T follicular helper cell (primary cell): Measurements from ENCODE around the gene KIAA1217.

Experiments used
- DNase-seq: peaks from one replicate; pipeline ENCODE4 v3.0.0-alpha.2; 2020; ENCODE audit warnings: low read depth

KIAA1217 gene

DNA sequence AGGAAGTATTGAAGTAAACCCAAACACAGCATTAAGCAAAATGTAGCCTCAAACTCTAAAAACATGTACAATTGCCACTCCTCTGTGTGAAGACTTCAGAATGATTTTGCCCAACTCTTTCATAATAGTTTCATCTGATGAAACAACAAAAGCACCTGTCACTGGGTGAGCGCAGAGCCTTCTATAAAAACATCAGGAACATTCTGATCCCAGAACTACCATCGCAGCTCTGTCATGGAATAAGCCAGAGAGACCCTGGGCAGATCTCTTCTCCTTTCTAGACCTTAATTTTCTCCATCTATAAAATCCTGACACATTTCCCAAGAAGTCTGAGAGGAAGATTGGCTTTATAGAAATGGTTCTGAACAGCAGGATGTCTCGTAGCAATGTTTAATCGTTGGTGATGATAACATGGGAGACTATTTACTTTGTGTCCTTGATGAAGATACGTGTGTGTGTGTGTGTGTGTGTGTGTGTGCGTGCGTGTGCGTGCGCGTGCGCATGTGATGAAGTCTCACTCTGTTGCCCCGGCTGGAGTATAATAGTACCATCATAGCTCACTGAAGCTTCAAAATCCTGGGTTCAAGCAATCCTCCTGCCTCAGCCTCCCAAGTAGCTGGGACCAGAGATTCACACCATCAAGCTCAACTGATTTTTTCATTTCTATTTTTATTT is 198.0 kb downstream of the KIAA1217 start:
- DNase-seq: no peak

DNA sequence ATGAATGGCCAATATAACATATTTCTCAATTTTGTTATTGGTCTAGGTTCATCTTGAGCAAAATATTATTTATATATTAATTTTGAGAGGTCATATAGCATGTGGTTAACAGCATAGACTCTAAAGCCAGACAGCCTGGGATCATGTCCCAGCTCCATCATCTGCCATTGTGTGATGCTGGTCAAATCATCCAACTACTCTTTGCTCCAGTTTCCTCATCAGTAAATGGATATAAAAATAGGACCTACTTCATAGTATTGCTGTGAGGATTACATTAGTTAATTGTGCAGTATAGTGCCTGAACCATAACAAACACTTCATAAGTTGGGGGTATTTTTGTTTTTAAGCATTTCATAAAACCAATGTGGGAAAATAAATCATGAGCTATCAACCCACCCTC is 199.0 kb downstream of the KIAA1217 start:
- DNase-seq: no peak

DNA sequence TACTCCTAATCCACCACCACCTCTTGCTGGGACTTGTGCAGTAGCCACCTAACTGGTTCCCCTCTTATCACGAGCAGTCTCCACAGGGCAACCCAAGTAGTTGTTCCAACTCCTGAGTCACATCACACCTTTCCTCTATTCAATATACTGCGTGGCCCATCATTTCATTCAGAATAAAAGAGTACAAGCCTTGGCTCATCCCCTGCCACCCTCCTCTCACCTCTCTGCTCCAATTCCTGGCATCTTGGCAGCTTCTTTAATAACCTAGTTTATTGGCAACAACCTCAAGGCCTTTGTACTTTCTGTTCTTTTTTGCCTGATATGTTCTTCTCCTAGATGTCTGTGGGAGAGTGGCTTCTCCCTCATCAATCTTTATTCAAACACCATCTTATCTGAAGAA is 199.4 kb downstream of the KIAA1217 start:
- no peak for DNase-seq

DNA sequence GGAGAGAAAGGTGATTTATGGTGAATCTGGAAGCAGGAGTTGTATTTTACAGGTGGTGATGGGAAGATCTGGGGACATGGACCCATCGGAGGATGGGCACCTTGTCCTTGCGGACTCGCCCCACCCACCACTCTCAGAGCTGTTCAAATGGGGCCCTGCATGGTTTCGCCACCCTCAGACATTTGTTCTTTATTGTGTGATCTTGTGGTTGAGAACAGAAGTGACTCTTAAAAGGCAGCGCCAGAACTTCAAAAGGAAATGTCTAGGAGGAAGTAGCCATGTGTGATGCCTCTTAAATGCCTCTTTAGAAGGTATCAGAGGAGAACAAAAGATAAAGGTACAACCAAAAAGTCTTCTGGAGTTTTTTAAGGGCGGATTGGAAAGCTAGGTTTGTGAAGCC is 205.7 kb downstream of the KIAA1217 start:
- DNase-seq: no peak

DNA sequence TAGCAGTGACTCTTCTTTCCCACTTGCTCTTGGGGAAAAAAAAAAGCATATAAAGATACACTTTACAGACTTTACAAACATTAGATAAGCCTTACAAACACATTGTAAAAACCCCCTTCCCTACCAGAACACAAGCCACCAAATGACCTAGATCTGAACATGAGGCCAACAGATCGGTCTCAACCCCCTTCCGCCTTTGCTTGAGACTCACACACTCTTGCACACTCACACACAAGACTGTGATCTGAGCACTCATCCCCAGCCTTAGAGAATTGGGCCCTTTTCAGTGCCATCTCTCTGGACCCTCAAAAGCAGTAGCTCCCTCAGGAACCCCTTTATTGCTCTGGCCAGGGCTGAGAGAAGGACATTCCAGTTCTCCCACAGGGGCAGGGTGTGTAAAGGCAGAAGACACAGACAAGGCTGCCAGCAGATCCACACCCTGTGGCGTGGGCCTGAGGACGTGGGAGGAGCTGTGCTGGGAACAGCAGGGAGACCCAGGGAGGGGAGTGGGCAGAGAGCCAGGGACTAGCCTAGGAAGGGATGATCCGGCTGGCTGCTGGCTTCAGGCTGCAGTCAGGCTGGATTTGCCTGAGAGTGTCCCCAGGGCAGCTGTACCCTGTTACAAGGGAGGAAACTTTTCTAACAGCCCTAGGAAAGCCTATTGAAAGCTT is 206.7 kb downstream of the KIAA1217 start:
- no peak for DNase-seq

DNA sequence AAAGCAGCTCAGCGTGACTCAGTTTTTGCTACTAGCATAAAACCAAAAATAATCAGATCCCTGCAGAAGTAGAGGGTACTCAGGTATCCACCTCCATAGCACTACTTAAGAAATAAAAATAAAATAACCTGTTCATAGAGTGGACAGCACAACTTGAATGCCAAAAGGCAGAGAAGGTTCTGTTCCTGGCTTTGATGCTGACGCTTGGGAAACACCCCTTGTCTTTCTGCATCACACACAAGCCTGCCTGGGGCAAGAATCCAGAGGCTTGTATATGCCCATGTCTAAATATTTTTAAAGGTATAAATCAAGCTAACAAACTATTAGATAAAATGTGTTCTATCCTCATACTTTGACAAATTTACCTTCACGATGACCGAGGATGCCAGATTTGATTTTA is 207.3 kb downstream of the KIAA1217 start:
- DNase-seq: no peak

DNA sequence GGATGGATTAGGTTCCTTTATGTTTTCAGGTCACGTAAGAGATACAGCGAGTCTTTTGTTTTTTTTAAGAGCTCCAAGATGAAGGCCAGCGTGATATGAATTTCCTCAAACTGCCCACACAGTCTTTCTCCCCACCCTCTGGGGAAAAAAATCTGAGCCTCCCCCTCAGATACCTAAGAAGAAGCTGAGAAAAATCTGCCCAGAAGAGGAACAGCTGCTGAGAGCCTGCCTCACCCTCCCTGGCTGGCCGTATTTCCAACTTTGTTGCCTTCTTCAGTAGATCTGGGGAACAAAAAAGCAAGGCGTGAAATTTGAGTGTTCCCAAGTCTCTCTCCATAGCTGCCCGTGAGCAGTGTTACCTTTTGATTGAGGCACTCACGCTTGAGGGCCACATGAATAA is 208.1 kb downstream of the KIAA1217 start:
- DNase-seq: no peak

DNA sequence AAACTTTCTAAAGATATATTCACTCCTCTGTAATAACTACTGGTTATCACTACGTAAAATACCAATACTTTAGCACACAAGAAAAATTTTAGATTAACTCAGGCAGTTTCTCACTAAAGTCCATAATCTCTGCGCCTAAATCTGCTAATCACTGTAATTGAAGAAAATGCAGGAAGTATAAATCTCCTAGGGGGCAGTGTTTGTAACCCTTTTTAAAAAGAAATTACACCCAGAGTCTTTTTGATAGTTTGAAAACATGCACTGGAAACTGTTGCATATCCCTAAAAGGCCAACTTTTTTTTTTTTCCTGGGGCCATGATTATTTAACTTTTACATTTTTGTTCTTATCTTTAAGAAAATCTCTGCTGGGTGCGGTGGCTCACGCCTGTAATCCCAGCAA is 209.6 kb downstream of the KIAA1217 start:
- no peak for DNase-seq

DNA sequence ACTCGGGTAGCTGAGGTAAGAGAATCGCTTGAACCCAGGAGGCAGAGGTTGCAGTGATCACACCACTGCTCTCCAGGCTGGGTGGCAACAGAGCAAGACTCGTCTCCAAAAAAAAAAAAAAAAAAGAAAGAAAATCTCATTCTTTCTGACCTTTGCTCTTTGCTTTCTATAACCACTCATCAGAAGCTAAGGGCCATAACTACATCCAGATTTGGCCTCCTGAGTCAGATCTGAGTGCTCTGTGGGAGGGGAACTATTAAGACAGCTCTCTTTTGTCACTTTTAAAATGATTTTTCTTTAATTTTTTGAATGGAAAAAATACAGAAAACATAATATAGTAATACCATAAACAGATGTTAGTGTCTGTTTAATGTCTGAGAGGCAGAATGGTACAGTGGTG is 210.1 kb downstream of the KIAA1217 start:
- no peak for DNase-seq

DNA sequence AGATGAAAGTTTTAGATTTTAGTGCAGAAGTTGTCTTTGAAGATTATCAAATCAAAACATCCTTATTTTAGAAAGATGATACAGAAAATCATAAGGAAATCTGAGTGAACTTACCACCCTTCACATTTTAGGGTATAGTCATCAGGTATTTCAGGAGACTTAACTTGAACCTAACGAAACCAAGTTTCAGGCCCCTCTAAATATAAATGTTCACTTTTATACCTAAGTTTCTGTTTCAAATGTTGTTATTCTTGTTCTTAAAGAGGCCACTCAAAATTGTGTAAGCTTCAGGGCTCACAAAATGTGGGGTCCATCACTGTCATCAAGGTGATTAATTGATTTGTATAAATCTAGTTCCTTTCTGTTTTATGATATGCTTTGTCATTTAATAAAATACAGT is 216.2 kb downstream of the KIAA1217 start:
- no peak for DNase-seq

DNA sequence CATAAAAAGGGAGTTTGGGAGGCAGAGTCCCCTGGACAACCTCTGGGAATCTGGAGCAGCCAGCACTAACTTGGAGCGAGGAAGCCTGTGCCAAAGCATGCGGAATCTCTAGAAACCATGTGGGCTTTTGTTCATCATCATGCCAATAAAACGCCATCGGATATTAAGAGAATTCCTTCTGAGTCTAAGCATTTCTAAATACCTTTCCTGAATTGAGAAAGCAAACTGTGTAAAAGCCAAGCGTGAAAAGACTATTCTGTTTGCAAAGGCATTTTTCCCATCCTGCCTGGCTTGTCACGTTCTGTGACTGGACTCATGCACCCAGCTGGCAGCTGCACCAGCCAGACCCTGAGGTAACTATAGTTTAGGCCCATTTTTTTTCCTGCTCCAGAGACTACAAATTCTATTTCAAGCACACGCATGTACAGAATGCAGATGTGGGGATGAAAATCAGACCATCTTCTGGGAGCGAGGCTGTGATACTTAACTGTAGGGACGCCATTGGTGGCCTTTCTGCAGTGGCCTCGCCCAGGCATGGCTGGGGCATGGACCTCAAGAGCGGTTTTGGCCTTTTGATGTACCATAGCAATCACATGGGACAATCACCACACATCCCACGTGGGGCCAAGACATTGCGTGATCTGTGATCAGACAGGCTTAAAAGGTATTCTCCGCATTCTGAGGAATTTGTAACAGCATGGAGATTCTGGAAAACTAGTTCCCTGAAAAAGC is 218.9 kb downstream of the KIAA1217 start:
- DNase-seq: no peak

DNA sequence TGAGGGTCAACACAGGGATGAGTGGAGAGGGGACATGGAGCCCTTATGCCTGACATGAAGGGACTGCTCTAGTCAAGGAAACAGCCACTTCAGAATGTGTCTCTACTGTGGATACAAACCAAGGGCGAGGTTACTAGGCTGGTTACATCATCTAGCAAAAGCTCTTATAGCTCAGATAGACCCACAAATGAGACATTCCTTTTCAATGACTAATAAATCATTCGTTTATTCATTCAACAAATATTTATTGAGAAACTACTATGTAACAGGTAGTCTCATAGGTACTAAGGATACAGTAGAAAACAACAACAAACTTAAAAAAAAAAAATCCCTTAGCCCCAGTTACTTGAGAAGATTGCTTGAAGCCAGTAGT is 219.5 kb downstream of the KIAA1217 start:
- DNase-seq: no peak

DNA sequence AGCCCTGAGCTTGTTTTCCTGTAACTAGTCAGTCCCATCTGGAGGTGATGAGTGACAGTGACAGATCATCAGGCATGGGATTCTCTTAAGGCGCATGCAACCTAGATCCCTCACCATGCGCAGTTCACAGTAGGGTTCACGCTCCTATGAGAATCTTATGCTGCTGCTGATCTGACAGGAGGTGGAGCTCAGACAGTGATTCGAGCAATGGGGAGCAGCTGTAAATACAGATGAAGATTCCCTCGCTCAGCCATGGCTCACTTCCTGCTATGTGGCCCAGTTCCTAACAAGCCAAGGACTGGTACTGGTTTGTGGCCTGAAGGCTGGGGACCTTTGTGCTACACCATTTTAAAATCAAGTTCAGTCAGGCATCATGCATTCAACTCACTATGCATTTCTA is 221.7 kb downstream of the KIAA1217 start:
- DNase-seq: no peak

DNA sequence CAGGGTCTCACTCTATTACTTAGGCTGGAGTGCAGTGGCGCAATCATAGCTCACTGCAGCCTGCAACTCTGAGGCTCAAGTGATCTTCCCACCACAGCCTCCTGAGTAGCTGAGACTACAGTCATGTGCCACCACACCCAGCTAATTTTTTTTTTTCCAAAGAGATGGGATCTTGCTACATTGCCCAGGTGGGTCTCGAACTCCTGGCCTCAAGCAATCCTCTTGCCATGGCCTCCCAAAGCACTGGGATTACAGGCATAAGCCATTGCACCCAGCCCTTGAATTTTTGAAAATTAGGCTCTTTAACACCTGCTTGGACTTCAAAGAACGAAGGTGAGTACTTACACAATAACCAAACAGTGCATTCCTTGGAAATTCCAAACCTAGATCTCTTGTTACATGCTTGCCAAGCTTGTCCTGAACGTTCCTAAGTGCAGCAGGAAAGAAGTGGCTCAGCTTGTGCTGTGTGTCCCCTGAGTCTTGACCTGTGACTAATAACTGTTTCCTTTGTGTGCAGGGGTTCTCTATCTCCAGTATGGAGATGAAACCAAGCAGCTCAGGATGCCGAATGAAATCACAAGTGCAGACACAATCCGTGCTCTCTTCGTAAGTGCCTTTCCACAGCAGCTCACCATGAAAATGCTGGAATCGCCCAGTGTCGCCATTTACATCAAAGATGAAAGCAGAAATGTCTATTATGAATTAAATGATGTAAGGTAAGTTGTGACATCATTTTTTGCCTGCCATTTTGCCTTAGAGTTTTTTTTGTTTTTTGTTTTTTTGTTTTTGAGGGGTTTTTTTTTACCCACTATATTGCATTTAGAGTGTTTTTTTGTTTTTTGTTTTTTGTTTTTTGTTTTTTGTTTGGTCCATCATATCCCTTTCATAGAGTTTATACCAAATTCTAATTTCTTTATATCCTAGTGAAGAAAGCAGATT is 223.8 kb downstream of the KIAA1217 start:
- DNase-seq: no peak

DNA sequence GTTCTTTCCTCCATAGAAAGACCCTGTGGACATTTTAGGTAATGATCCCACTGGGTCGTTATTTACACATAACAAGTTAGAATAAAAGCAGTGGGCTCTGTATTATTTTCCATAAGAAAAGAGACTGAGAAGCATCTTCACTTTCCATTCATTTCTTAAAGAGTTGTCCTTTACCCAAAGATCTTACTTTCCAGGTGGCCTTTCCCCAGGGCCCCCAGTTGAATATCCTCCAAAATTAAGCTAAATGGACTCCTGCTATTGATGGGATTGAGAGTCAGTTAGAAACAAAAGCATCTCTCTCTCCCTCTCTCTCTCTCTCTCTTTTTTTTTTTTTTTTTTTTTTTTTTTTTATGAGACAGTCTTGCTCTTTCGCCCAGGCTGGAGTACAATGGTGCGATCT is 224.8 kb downstream of the KIAA1217 start:
- DNase-seq: no peak

DNA sequence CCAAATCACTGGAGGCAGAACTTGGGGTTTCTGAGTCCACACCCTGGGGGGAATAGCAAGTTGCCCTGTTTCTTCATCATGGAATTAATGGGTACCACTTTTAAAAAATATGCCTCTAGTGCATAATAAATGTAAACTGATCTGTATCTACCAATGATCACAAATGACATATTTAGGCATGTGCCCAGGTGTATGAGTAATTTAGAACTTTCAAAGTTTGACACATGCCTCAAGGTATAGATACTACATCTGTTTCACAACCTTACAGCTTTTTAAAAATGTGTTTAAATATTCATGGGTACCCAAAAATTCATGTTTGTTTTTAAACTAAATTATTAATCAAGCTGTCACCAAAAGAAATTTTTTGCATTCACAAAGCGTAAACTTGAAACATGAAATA is 226.0 kb downstream of the KIAA1217 start:
- DNase-seq: no peak

DNA sequence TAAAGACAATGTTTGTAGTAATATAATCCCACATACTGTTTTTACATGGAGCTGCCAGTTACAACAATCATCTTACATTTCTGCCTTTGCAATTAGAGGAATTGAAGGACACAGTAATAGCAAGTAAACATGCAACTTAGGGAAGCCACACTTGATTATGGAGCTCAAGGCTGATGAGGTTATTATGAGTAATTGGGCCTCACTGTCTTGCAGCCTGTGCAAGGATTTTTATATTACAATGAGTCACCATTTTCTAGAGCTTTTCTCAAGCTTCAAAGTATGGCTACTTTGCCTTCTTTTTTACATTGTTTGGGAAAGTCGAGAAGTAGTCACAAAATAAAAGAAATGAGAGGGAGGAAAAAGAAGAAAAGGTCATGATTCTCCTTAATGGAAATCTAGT is 226.4 kb downstream of the KIAA1217 start:
- DNase-seq: no peak

DNA sequence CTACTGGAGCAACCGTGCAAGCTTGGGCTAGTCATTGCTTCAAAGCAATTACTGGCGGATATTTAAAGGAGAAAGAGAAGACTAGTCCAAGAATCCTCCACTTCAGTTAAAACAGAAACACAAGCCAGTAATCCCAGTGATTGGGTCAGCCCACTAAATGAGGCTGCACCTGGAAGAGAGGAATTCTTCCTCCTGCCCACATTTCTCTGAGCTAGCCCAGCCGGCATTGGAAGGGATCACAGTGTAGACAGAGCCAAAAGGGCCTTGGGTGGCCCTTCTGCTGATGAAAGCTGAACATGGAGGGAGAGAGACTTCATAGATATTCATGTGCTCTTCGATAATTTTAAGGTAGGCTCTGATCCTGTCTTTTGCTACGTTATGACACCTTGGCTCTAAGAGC is 228.4 kb downstream of the KIAA1217 start:
- DNase-seq: no peak

DNA sequence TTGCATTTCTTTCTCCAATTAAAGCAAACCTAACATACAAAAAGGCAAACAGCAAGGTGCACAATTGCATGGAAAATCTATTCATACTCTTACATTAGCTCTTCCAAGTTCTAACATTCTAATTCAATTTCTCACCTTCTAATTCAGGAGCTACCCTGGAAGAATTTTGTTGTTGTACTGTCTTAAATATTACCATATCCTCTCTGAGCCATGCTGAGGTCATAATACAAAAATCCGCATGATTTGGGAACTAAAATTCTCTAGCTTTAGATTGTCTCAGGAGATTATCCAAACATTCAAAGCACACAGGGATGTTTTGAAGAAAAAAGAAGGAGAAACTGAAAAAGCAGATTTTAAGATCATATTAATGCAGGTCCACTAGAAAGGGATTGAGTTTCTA is 229.9 kb downstream of the KIAA1217 start:
- no peak for DNase-seq

DNA sequence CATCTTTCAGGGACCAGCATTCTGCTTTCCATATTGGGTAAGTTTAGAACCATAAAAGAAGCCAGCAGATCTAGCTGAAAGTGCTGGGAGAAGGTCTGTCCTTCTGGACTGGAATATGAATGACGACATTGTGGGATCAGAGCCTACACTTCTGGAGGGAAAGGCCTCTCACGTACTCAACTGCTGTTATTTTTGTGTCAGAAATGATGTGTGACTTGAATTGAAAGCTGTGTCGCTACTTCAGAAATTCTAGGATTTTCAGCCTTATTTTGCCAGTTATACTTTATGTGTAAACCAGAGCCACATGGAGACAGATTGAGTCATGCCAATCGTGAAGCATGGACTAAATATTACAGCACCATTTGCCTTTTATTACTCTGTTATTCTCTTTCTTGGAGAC is 231.0 kb downstream of the KIAA1217 start:
- DNase-seq: no peak

DNA sequence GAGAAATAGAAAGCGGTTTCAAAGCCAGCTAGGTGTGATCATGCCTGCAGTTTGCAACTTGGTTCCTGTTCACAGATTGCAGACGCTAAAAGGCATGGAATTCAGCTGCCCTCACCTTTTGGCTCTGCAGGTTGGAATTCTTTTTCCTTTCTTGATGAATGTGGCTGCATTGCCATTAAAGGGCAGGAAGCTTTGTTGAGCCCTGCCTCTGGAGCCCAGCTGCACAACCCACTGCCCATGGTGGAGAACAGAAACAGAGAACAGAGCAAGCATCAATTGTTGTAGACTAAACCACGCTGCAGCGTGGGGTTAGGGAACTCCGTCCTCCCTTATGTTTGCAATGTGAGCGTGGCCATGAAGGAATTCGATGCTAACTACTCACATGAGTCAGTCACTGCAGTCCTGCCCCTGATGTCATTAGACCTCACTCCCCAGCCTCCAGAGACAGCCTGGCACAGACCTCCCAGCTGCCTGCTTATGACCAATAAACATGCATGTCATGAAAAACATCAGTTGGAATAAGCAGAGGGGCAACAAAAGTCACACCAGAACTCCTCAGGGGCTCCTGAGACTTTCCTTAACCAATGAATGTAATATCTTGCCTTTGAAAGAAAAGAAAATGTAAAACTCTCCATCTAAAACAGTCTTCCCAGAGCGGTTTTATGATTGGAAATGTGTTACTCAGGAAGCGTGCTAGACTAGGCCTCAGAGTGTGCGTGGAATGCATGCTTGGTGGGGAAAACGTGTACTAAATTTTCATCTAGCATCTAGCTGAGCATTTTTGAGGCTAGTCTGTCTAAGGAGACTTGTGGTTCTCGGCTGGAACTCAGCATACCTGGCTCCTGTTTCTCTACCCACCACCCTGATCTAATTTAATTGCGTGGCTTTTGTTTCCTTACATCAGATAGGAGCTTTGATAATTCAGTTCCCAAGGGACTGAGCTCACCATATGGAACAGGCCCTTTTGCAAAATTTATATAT is 232.2 kb downstream of the KIAA1217 start:
- no peak for DNase-seq
